K562 (cell line): ENCODE data around the gene CLIP2. TPM values are rescaled to one million over a fixed set of nuclear protein-coding genes. Genes with fewer than 3 reads are reported as not detected.

Experiments used
- ADNP ChIP-seq: fragments of 200-800 bp; sonication (Bioruptor generic); IDR thresholded peaks from 2 replicates; pipeline ENCODE4 v1.6.1; 2016; ENCODE audit warnings: missing genetic modification characterization, missing compliant biosample characterization
- FOS ChIP-seq: IDR thresholded peaks from 3 replicates; pipeline ENCODE4 v1.6.1; 2011; ENCODE audit not compliant: insufficient read length; ENCODE audit errors: extremely low read depth
- HNRNPLL ChIP-seq: fragments of 200-400 bp; formaldehyde crosslinking; IDR thresholded peaks from 2 replicates; pipeline ENCODE4 v1.6.1; 2017; ENCODE audit warnings: low read length, low read depth, mild to moderate bottlenecking; ENCODE audit not compliant: poor library complexity, severe bottlenecking
- KLF1 ChIP-seq: fragments of 450-650 bp; IDR thresholded peaks from 2 replicates; pipeline ENCODE4 v1.6.1; 2016; ENCODE audit warnings: missing genetic modification characterization, missing compliant biosample characterization
- PYGO2 ChIP-seq: fragments of 450-650 bp; IDR thresholded peaks from 2 replicates; pipeline ENCODE4 v1.6.1; 2016; ENCODE audit warnings: mild to moderate bottlenecking, missing genetic modification characterization, moderate library complexity, missing compliant biosample characterization
- SRSF9 ChIP-seq: fragments of 200-400 bp; formaldehyde crosslinking; IDR thresholded peaks from 2 replicates; pipeline ENCODE4 v1.6.1; 2017; ENCODE audit warnings: low read depth, low read length, borderline replicate concordance
- SUPT5H ChIP-seq: fragments of 450-650 bp; IDR thresholded peaks from 2 replicates; pipeline ENCODE4 v1.6.1; 2016
- TCF7 ChIP-seq: sonication (generic); IDR thresholded peaks from 2 replicates; pipeline ENCODE4 v1.6.1; 2016; ENCODE audit warnings: antibody characterized with exemption, borderline replicate concordance
- polyA plus RNA-seq, 8 experiments: library from polyadenylated mRNA; depleted of rRNA in 4 of 8; stranded (reverse) in 5 of 8; unstranded in 3 of 8; fragments of >200 nt; fragmentation: Nextera tagmentation in 2 of 8; fragmentation: Illumina TruSeq in 1 of 8; extraction: Ambion mirVana in 2 of 8; extraction: Trizol in 1 of 8; gene quantifications; 2 replicates each; pipeline versions ENCODE4 v1.2.1 to v1.2.3, GENCODE V29; 2011 to 2014; ENCODE audit warnings: inconsistent platforms in 1 of 8, missing spikeins in 1 of 8
- total RNA-seq, 7 experiments: library from RNA; depleted of rRNA in 6 of 7; stranded (reverse); fragments of >200 nt in 6 of 7; fragmentation: Illumina TruSeq in 2 of 7; extraction: Trizol in 2 of 7; gene quantifications; 2 replicates each; pipeline versions ENCODE4 v1.2.1 to v1.2.3, GENCODE V29; 2011 to 2021; ENCODE audit warnings: low replicate concordance in 1 of 7
- TF ChIP-seq, protein P1 (sequence below), 2 experiments: IDR thresholded peaks; 2 replicates each; pipeline ENCODE4 v1.6.1; 2012; ENCODE audit warnings: improper control_type of control experiment in 2 of 2, low read depth in 2 of 2, low read length in 2 of 2, borderline replicate concordance in 1 of 2
- TF ChIP-seq, protein P2 (sequence below), 2 experiments: fragments of 250-450 bp in 1 of 2; fragments of 450-650 bp in 1 of 2; sonication (Bioruptor Pico) in 1 of 2; IDR thresholded peaks; 2 replicates each; pipeline versions ENCODE4 v1.6.1 to v1.8.0; 2016 to 2021; ENCODE audit warnings: mild to moderate bottlenecking in 2 of 2, moderate library complexity in 2 of 2, missing compliant biosample characterization in 1 of 2, missing genetic modification characterization in 1 of 2
- TF ChIP-seq, protein P3 (sequence below): fragments of 250-450 bp; sonication (Bioruptor Pico); IDR thresholded peaks from 2 replicates; pipeline ENCODE4 v1.4.0; 2020; ENCODE audit warnings: mild to moderate bottlenecking
- TF ChIP-seq, protein P4 (sequence below), 2 experiments: fragments of 450-650 bp; IDR thresholded peaks; 2 replicates each; pipeline ENCODE4 v1.6.1; 2018; ENCODE audit warnings: mild to moderate bottlenecking in 2 of 2, low read depth in 1 of 2; ENCODE audit not compliant: partially characterized antibody in 2 of 2
- TF ChIP-seq, protein P5 (sequence below): IDR thresholded peaks from 3 replicates; pipeline ENCODE4 v1.6.1; 2011; ENCODE audit warnings: borderline replicate concordance, mild to moderate bottlenecking; ENCODE audit not compliant: insufficient read length, insufficient read depth

The CLIP2 gene
- total and polyA plus RNA-seq, 9 of the 15 experiments (the other 6 are each of a cell fraction or from before 2014, with no cell fraction given): 0.07 to 5.4 (median 2.1) TPM

DNA sequence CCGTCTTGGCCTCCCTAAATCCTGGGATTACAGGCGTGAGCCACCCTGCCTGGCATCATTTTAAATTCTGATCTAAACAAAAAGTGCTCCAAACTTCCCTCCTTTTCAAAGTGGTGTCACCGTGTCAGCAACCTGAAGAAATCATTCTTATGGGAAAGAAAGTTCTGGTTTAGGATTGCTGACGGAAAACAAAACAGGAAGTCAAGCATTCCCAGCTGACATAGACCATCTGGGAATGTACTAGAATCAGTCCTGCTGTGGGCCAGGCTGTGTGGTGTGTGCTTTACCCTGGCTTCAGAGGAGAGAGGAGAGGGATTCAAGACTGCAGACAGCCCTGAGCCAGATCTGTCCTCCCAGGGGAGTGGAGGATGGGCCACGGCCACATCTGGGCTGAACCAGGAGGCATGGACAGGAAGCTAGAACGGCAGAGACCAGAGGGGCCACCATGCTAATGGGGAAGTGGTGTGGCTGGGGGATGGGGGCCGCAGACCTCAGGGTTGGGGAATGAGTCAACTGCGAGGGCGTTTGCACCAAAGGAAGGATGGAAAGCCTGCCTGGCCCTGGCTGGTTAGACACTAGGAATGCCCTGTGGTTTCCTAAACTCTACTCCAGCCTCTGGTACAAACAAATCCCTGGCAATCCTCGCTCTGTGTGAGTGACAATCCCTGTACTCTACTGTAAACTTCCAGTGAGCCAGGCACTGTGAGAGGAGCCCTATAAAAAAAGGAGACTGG lies 16.7 kb upstream of the CLIP2 start (continued):
- TF ChIP-seq, protein P1, sequence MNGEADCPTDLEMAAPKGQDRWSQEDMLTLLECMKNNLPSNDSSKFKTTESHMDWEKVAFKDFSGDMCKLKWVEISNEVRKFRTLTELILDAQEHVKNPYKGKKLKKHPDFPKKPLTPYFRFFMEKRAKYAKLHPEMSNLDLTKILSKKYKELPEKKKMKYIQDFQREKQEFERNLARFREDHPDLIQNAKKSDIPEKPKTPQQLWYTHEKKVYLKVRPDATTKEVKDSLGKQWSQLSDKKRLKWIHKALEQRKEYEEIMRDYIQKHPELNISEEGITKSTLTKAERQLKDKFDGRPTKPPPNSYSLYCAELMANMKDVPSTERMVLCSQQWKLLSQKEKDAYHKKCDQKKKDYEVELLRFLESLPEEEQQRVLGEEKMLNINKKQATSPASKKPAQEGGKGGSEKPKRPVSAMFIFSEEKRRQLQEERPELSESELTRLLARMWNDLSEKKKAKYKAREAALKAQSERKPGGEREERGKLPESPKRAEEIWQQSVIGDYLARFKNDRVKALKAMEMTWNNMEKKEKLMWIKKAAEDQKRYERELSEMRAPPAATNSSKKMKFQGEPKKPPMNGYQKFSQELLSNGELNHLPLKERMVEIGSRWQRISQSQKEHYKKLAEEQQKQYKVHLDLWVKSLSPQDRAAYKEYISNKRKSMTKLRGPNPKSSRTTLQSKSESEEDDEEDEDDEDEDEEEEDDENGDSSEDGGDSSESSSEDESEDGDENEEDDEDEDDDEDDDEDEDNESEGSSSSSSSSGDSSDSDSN (IDR thresholded peaks at IDR 0.05; ENCODE audit: borderline replicate concordance in 1 of 2, low read depth in 2 of 2, low read length in 2 of 2): peak in 1 of 2 experiments; percentile 75; a peak in 1 of 4 replicates
- TF ChIP-seq KLF1 (tag) (no peak), PYGO2 (tag) (no peak), HNRNPLL (no peak), FOS (peak; percentile 8), TCF7 (no peak), ADNP (tag) (no peak), SRSF9 (no peak), SUPT5H (peak; percentile 34; the same call in 1 of the 2 replicates)
- TF ChIP-seq, protein P2, sequence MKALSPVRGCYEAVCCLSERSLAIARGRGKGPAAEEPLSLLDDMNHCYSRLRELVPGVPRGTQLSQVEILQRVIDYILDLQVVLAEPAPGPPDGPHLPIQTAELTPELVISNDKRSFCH (CRISPR knock-in tag; IDR thresholded peaks at IDR 0.05): no peak
- TF ChIP-seq, protein P2 (tag; IDR thresholded peaks at IDR 0.05): no peak
- TF ChIP-seq, protein P3, sequence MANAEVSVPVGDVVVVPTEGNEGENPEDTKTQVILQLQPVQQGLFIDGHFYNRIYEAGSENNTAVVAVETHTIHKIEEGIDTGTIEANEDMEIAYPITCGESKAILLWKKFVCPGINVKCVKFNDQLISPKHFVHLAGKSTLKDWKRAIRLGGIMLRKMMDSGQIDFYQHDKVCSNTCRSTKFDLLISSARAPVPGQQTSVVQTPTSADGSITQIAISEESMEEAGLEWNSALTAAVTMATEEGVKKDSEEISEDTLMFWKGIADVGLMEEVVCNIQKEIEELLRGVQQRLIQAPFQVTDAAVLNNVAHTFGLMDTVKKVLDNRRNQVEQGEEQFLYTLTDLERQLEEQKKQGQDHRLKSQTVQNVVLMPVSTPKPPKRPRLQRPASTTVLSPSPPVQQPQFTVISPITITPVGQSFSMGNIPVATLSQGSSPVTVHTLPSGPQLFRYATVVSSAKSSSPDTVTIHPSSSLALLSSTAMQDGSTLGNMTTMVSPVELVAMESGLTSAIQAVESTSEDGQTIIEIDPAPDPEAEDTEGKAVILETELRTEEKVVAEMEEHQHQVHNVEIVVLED (CRISPR knock-in tag): no peak
- TF ChIP-seq, protein P4, sequence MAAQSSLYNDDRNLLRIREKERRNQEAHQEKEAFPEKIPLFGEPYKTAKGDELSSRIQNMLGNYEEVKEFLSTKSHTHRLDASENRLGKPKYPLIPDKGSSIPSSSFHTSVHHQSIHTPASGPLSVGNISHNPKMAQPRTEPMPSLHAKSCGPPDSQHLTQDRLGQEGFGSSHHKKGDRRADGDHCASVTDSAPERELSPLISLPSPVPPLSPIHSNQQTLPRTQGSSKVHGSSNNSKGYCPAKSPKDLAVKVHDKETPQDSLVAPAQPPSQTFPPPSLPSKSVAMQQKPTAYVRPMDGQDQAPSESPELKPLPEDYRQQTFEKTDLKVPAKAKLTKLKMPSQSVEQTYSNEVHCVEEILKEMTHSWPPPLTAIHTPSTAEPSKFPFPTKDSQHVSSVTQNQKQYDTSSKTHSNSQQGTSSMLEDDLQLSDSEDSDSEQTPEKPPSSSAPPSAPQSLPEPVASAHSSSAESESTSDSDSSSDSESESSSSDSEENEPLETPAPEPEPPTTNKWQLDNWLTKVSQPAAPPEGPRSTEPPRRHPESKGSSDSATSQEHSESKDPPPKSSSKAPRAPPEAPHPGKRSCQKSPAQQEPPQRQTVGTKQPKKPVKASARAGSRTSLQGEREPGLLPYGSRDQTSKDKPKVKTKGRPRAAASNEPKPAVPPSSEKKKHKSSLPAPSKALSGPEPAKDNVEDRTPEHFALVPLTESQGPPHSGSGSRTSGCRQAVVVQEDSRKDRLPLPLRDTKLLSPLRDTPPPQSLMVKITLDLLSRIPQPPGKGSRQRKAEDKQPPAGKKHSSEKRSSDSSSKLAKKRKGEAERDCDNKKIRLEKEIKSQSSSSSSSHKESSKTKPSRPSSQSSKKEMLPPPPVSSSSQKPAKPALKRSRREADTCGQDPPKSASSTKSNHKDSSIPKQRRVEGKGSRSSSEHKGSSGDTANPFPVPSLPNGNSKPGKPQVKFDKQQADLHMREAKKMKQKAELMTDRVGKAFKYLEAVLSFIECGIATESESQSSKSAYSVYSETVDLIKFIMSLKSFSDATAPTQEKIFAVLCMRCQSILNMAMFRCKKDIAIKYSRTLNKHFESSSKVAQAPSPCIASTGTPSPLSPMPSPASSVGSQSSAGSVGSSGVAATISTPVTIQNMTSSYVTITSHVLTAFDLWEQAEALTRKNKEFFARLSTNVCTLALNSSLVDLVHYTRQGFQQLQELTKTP (IDR thresholded peaks at IDR 0.05; ENCODE audit: low read depth in 1 of 2, partially characterized antibody in 2 of 2): peak in 1 of 2 experiments; percentile 63
- TF ChIP-seq, protein P5, sequence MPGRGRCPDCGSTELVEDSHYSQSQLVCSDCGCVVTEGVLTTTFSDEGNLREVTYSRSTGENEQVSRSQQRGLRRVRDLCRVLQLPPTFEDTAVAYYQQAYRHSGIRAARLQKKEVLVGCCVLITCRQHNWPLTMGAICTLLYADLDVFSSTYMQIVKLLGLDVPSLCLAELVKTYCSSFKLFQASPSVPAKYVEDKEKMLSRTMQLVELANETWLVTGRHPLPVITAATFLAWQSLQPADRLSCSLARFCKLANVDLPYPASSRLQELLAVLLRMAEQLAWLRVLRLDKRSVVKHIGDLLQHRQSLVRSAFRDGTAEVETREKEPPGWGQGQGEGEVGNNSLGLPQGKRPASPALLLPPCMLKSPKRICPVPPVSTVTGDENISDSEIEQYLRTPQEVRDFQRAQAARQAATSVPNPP: no peak
